Measurements from ENCODE around the gene PLCB4. TPM values are rescaled to one million over a fixed set of nuclear protein-coding genes. Genes with fewer than 3 reads are reported as not detected.

Gene PLCB4
- total and polyA plus RNA-seq, 3 experiments from 2014 or later = not detected

DNA sequence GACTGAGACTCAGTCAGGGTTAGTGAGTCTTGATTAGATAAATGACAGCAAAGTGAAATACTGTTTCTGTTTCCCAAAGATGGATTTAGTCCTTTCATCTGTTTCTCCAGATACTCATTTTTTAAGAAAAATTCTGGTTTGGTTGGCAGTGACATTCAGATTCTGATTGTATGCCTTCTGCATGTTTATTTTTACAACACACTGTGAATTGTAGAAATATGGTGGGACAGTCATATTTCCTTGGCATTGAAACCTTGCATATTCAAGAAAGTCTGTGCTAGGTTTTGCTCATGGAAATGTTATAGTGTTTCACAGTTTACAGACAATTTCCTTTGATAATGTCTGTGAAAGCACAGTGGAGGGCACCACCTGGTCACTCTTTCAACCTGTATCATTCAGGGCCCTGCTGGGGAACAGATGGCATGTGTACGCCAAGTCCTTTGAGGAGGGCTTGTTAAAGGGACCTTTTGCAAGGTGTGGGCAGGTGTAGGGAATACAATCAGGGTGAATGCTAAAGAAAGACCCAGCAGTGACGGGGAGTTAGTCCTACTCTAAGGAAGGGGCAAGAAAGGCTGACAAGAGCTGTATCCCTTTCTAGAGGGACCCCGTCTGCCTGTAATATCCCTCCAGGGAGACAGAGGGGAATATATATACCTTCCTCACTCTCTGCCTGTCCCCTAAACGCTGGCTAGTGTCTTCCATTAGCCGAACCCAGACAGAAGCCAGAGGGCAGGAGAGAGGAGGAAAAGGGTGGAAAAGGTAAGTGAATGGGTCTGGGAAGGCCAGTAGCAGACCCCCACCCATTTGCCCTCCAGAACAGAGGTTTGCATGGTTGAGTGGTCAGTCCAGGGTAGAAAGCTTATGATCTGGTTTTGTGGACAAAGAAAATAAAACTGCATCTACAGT, 10.2 kb downstream of the PLCB4 start:
- H3K27ac Mint-ChIP-seq = no peak overlapping the region
- no peaks in the 10 kb centered on the region for H3K27me3 Mint-ChIP-seq
- Histone ChIP-seq H3K4me1 (ENCODE audit: insufficient read depth, low read length) (no peaks in the 10 kb centered on the region), H3K9me3 (ENCODE audit: low read length) (no peaks in the 10 kb centered on the region), H3K4me3 (ENCODE audit: low read length) (no peak overlapping the region), H3K27ac (ENCODE audit: low read depth, low read length) (no peak overlapping the region), H3K36me3 (ENCODE audit: insufficient read depth, low read length) (no peaks in the 10 kb centered on the region), H3K27me3 (ENCODE audit: insufficient read depth, low read length, poor library complexity, severe bottlenecking) (no peaks in the 10 kb centered on the region)
- H3K4me1 Mint-ChIP-seq = no peaks in the 10 kb centered on the region
- DNase-seq = no peak
- H3K4me3 Mint-ChIP-seq = no peak overlapping the region
- H3K36me3 Mint-ChIP-seq = no peaks in the 10 kb centered on the region
- POLR2A ChIA-PET = no interaction called here
- peaks cover 0 to under 1% (median 0%) of the 10 kb centered on the region in 5 donors for H3K9me3 Mint-ChIP-seq
- CTCF ChIA-PET = no interaction called here

DNA sequence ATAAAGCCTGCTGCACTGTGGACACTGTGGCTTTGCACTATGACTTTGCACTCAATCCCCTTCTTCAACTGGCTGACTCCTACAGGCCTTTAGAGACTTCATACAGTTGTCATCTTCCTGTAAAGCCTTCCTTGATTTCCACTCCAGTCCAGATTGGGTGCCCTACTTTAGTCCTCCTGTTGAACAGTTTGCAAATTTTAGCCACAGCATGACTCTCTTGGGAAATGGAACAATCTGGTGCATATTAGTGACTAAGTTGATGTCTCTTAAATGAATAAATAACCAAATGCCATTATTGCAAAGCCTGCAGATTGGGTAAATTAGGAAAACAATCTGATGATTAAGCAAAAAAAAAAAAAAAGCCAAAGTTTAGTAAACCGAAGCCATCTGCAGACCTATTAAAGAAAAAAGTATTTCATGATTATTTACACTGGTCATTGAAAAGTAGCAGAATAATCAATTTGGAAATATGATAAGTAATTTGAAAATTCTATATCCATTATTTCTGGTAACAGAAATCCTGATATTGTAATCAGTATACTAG, 12.6 kb downstream of the PLCB4 start:
- Histone ChIP-seq H3K4me3 (ENCODE audit: low read length) (no peak overlapping the region), H3K36me3 (ENCODE audit: insufficient read depth, low read length) (no peaks in the 10 kb centered on the region), H3K9me3 (ENCODE audit: low read length) (no peaks in the 10 kb centered on the region), H3K27me3 (ENCODE audit: insufficient read depth, low read length, poor library complexity, severe bottlenecking) (no peaks in the 10 kb centered on the region), H3K27ac (ENCODE audit: low read depth, low read length) (no peak overlapping the region), H3K4me1 (ENCODE audit: insufficient read depth, low read length) (no peaks in the 10 kb centered on the region)
- Mint-ChIP-seq H3K27ac (no peak overlapping the region), H3K4me1 (no peaks in the 10 kb centered on the region), H3K36me3 (no peaks in the 10 kb centered on the region), H3K27me3 (no peaks in the 10 kb centered on the region), H3K9me3 (peaks cover 0 to 4% (median 0%) of the 10 kb centered on the region in 5 donors), H3K4me3 (no peak overlapping the region)
- CTCF ChIA-PET = no interaction called here
- no peak for DNase-seq
- POLR2A ChIA-PET = no interaction called here

DNA sequence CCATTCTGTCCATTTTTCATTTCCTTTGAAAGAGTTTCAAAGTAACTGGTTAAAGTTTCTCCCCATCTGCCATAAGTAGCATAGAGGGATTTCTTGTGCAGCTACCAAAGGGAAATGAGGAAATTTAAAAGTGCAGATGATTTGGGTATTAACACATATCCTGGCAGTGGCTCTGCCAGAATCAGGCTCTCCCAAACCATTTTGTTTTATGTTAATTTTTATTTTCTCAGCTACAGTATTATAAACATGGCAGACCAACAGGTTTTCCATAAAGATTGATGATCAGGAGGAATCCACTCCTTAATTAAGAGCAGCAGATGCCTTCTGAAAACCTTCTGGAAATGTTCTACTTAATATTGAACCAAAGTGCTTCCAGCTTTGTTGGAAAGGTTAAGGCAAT, 13.9 kb downstream of the PLCB4 start:
- DNase-seq = no peak
- Histone ChIP-seq H3K4me1 (ENCODE audit: insufficient read depth, low read length) (no peaks in the 10 kb centered on the region), H3K4me3 (ENCODE audit: low read length) (no peak overlapping the region), H3K9me3 (ENCODE audit: low read length) (no peaks in the 10 kb centered on the region), H3K27me3 (ENCODE audit: insufficient read depth, low read length, poor library complexity, severe bottlenecking) (no peaks in the 10 kb centered on the region), H3K27ac (ENCODE audit: low read depth, low read length) (no peak overlapping the region), H3K36me3 (ENCODE audit: insufficient read depth, low read length) (no peaks in the 10 kb centered on the region)
- H3K4me1 Mint-ChIP-seq = no peaks in the 10 kb centered on the region
- H3K9me3 Mint-ChIP-seq = peaks cover 0 to 12% (median 0%) of the 10 kb centered on the region in 5 donors
- H3K27ac Mint-ChIP-seq = no peak overlapping the region
- no peaks in the 10 kb centered on the region for H3K27me3 Mint-ChIP-seq
- POLR2A ChIA-PET = no interaction called here
- CTCF ChIA-PET = no interaction called here
- no peak overlapping the region for H3K4me3 Mint-ChIP-seq
- H3K36me3 Mint-ChIP-seq = no peaks in the 10 kb centered on the region

DNA sequence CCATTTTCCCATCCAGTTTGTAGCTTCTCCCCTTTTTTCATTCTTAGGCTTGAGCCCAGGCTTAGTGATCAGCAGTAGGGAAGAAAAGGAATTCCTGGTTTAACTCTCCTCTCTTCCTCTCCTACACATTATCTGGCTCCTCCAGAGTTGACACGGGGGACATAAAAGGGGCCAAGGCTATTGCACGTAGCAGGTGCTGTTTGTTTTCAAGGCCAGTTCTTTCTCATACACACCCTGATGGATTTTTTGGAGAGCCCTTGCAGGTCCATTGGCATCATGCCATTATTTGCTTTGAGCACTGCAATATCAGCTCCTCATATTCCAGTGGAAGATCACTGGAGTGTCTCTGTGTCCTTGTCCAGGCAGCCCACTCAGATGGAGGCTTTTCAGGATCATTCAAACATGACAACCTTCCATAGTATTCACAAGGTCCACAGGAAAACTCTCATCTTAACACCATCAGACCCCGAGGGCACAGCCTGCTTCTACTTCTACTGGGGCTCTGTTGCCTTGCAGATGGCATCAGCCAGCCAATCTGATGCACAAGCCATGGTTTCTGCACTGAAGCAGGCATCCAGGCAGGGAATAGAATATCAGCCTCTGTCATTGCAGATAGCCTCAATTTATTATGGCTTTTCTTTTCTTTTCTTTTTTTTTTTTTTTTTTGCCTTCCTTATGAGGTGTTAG, 18.8 kb downstream of the PLCB4 start:
- no peak overlapping the region for H3K4me3 Mint-ChIP-seq
- DNase-seq = no peak

DNA sequence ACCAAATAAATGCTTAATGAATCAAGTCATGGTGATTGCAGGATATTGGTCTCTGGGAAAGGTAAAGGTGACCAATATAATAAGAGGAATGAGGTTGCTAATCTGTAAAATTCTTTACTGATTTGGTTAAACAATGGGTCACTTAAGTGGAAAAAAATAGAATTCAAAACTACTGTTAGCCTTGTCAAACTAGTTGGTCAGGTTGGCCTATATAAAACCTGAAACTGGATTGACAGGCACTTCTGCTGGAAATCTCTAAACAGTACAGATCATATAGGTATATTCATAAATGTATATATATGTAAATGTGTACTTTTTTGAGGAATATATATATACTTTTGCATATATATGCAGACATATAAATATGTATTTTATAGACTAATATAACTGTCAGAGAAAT, 19.7 kb downstream of the PLCB4 start:
- Mint-ChIP-seq H3K36me3 (no peaks in the 10 kb centered on the region), H3K9me3 (peaks cover 0 to 18% (median 1%) of the 10 kb centered on the region in 5 donors), H3K27me3 (no peaks in the 10 kb centered on the region), H3K4me3 (no peak overlapping the region), H3K27ac (no peak overlapping the region), H3K4me1 (no peaks in the 10 kb centered on the region)
- Histone ChIP-seq H3K4me3 (ENCODE audit: low read length) (no peak overlapping the region), H3K4me1 (ENCODE audit: insufficient read depth, low read length) (no peaks in the 10 kb centered on the region), H3K36me3 (ENCODE audit: insufficient read depth, low read length) (no peaks in the 10 kb centered on the region), H3K27ac (ENCODE audit: low read depth, low read length) (no peak overlapping the region), H3K9me3 (ENCODE audit: low read length) (no peaks in the 10 kb centered on the region), H3K27me3 (ENCODE audit: insufficient read depth, low read length, poor library complexity, severe bottlenecking) (no peaks in the 10 kb centered on the region)
- ChIA-PET POLR2A (no interaction called here), CTCF (no interaction called here)
- DNase-seq = no peak

More for the DNA sequence above, 18.8 kb downstream of the PLCB4 start:
- ChIA-PET POLR2A (no interaction called here), CTCF (no interaction called here)
- H3K27me3 ChIP-seq (ENCODE audit: insufficient read depth, low read length, poor library complexity, severe bottlenecking) = no peaks in the 10 kb centered on the region
- Mint-ChIP-seq H3K27me3 (no peaks in the 10 kb centered on the region), H3K36me3 (no peaks in the 10 kb centered on the region), H3K27ac (no peak overlapping the region), H3K9me3 (peaks cover 0 to 18% (median 1%) of the 10 kb centered on the region in 5 donors), H3K4me1 (no peaks in the 10 kb centered on the region)
- H3K4me1 ChIP-seq (ENCODE audit: insufficient read depth, low read length) = no peaks in the 10 kb centered on the region
- H3K27ac ChIP-seq (ENCODE audit: low read depth, low read length) = no peak overlapping the region
- H3K36me3 ChIP-seq (ENCODE audit: insufficient read depth, low read length) = no peaks in the 10 kb centered on the region
- no peaks in the 10 kb centered on the region for H3K9me3 ChIP-seq (ENCODE audit: low read length)
- H3K4me3 ChIP-seq (ENCODE audit: low read length) = no peak overlapping the region

DNA sequence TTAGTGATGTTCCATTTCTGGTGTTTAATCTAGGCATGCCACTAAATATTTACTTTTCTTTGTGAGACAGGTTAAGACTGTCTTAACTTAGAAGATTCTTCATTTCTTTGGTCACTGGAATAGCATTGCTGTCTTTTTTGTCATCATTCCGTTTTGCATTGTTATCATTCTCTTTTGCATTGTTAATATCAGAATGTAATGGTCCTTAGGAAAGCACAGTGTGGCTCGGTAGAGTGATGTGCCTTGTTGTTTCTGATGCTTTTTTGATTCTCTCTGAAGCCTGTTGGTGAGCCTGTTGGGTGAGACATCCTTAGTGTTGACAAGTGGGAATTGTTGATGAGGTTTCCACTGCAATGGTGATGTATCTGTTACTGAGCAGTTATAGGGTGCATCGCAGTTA, 23.2 kb downstream of the PLCB4 start:
- H3K9me3 ChIP-seq (ENCODE audit: low read length) = no peaks in the 10 kb centered on the region
- H3K36me3 ChIP-seq (ENCODE audit: insufficient read depth, low read length) = no peaks in the 10 kb centered on the region
- no peaks in the 10 kb centered on the region for H3K4me1 ChIP-seq (ENCODE audit: insufficient read depth, low read length)
- H3K27me3 ChIP-seq (ENCODE audit: insufficient read depth, low read length, poor library complexity, severe bottlenecking) = no peaks in the 10 kb centered on the region
- H3K4me3 ChIP-seq (ENCODE audit: low read length) = no peak overlapping the region
- no peak overlapping the region for H3K4me3 Mint-ChIP-seq
- H3K27ac ChIP-seq (ENCODE audit: low read depth, low read length) = no peak overlapping the region
- no peak for DNase-seq
- POLR2A ChIA-PET = no interaction called here
- no peaks in the 10 kb centered on the region for H3K27me3 Mint-ChIP-seq
- H3K4me1 Mint-ChIP-seq = no peaks in the 10 kb centered on the region
- H3K9me3 Mint-ChIP-seq = peaks cover 0 to 13% (median 2%) of the 10 kb centered on the region in 5 donors
- H3K36me3 Mint-ChIP-seq = no peaks in the 10 kb centered on the region
- H3K27ac Mint-ChIP-seq = no peak overlapping the region
- CTCF ChIA-PET = no interaction called here

DNA sequence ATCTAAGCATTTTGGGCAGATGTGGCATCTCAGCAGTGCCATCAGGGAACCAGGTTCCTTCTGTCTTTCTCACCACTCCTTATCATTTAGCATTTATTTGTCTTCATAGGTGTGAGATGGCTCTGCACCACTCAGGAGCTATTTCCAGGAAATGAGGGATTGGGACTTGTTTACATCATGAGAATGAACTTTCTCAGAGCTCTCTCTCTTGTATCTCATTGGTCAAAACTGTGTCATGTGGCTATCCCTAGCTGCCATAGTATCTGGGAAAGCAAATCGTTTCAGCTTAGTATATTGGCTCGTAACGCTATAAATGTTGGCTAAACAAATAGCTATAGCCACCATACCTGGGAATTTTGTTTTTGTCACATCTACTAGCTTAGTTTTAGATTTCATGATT, 23.8 kb downstream of the PLCB4 start:
- no peaks in the 10 kb centered on the region for H3K36me3 ChIP-seq (ENCODE audit: insufficient read depth, low read length)
- H3K27ac ChIP-seq (ENCODE audit: low read depth, low read length) = no peak overlapping the region
- Mint-ChIP-seq H3K9me3 (peaks cover 0 to 11% (median 2%) of the 10 kb centered on the region in 5 donors), H3K4me1 (no peaks in the 10 kb centered on the region), H3K36me3 (no peaks in the 10 kb centered on the region), H3K4me3 (no peak overlapping the region), H3K27ac (no peak overlapping the region), H3K27me3 (no peaks in the 10 kb centered on the region)
- H3K27me3 ChIP-seq (ENCODE audit: insufficient read depth, low read length, poor library complexity, severe bottlenecking) = no peaks in the 10 kb centered on the region
- CTCF ChIA-PET = no interaction called here
- H3K4me3 ChIP-seq (ENCODE audit: low read length) = no peak overlapping the region
- POLR2A ChIA-PET = interaction anchor here (0.6 kb wide), 1 partner anchor 15 kb away, joined by 4 read pairs; no protein-coding TSS in a partner anchor
- H3K9me3 ChIP-seq (ENCODE audit: low read length) = no peaks in the 10 kb centered on the region
- no peak for DNase-seq
- no peaks in the 10 kb centered on the region for H3K4me1 ChIP-seq (ENCODE audit: insufficient read depth, low read length)

DNA sequence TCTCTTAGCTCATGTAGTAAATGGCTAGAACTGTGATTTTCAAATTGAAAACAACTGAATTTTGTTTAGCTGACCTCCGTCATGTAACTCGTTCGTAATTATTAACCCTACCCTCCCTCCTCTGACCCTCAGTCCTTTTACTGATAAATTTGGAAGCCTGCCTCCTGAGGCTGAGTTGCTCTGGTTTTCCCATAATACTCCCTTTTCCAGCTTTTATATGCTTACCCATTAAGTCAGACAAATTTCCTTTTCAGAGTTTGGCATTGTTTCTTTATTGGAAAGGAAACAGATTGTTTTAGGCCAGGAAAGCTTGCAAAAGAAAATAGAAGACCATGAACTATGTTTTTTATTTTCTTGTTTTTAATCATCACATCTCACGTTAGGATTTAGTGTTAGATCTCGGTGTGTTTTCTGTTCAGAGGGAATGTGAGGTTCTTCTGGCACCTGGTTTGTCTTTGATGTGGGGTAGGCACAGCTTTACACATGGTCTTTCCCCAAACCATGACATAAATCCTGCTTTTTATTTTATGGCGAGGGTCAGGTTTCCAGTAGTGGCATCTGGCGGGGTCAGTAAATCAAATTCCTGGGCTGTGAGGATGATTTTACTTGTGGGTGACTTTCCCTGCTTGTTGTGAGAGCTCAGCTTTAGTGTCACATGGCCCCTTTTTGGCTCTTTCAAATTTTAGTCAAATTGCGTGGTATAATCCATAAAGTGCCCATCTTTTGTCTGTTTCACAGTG, 24.5 kb downstream of the PLCB4 start:
- ChIA-PET POLR2A (interaction anchor here (0.6 kb wide), 1 partner anchor 14 kb away, joined by 4 read pairs; no protein-coding TSS in a partner anchor), CTCF (no interaction called here)
- Histone ChIP-seq H3K27ac (ENCODE audit: low read depth, low read length) (no peak overlapping the region), H3K4me3 (ENCODE audit: low read length) (no peak overlapping the region), H3K9me3 (ENCODE audit: low read length) (no peaks in the 10 kb centered on the region), H3K4me1 (ENCODE audit: insufficient read depth, low read length) (no peaks in the 10 kb centered on the region), H3K36me3 (ENCODE audit: insufficient read depth, low read length) (no peaks in the 10 kb centered on the region), H3K27me3 (ENCODE audit: insufficient read depth, low read length, poor library complexity, severe bottlenecking) (no peaks in the 10 kb centered on the region)
- H3K36me3 Mint-ChIP-seq = no peaks in the 10 kb centered on the region
- no peak overlapping the region for H3K27ac Mint-ChIP-seq
- no peak overlapping the region for H3K4me3 Mint-ChIP-seq
- DNase-seq = no peak
- peaks cover 0 to 11% (median 2%) of the 10 kb centered on the region in 5 donors for H3K9me3 Mint-ChIP-seq
- H3K4me1 Mint-ChIP-seq = no peaks in the 10 kb centered on the region
- H3K27me3 Mint-ChIP-seq = no peaks in the 10 kb centered on the region
